ENCODE data around the gene ABCB9.
"Not testable (repeated sequence)": the region's sequence is repeated elsewhere in the genome, so short reads cannot be mapped to it uniquely, and the experiment has no call there.

The ABCB9 gene

DNA sequence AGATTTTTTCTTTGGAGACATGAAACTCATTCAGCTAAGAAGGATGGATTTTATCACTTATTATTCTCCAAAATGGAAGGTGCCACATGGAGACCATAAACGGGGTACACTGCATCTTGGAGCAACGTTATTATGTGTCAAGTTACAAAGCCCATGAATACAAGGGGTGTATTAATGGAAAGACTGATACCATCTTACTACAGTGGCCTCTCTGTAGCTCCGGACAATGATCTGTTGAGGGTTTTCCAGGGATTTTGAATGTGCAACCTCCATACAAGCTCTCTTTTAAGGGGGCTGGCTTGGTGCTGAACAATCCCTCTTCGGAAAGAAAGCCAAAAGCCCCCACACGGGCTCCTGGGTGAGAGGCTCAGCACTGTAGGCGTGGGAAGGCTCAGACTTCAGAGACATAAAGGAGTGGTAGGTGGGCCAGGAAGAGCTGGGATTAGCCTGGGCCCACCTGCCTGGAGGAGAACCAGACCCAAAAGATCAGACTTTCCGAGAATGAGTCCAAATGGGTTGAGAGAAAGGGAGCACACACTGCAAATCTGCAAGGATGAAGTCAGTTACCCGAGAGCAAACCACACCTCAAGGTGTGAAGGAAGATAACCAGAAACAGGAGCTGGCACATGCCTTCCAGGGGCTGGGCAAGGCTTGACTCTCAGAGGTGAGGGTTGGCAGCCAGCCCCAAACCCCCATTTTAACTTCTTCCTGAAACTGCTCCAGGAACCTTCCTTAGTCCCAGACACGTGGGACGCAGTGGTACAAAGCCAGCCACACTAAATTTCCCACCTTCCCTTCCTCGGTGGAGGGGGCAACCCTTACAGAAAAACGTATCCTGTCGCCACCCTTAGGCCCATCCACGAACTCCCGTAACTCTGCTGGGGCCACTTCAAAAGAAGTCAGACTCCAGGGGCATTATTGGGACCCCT is 71.8 kb downstream of the ABCB9 start:
- DNase-seq (ENCODE audit: low spot score), result peak; percentile 21

DNA sequence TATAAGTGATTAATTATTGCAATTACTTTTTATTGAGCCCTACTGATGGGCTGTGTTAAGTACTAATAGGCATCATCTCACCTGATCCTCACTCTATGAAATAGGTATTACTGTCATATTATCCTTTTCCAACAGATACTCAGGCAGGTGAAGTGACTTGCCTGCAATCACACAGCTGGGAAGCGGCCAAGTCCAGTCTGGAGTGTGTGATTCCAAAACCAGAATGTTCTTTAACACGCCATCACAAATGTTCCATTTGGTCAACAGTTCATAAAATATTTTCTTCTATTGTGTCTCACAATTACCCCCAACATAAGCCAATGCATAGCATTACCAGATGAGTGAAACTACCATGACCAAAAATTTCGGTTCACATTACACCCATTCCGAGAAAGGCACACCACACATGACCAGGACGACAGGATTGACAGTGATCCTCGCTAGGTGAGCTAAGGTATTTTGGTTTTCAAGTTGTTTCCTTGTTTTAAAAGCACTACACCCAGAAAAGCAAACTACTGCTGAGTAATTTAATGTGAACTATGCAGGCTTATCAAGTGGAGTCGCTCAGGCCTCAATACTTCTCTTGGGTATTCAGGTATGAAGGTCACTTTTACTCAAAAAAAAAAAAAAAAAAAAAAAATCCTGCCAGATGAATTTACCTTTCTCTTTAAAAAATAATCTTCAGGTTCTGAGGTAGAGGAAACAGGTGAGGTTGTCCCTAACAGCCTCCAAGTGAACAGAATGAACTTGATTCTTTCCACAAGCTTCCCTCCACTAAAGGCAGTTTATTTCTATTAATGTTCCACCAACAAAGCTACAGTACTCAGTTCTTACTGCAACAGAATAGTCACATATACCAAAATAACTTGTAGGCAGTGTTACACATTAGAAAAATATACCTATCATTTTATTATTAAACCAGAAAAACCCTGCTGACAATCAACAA is 72.8 kb downstream of the ABCB9 start:
- peak; percentile 32 for DNase-seq (ENCODE audit: low spot score)

GRCh38 chr12:122892724-122893123 is 73.5 kb downstream of the ABCB9 start:
- DNase-seq (ENCODE audit: low spot score), result not testable (repeated sequence)

DNA sequence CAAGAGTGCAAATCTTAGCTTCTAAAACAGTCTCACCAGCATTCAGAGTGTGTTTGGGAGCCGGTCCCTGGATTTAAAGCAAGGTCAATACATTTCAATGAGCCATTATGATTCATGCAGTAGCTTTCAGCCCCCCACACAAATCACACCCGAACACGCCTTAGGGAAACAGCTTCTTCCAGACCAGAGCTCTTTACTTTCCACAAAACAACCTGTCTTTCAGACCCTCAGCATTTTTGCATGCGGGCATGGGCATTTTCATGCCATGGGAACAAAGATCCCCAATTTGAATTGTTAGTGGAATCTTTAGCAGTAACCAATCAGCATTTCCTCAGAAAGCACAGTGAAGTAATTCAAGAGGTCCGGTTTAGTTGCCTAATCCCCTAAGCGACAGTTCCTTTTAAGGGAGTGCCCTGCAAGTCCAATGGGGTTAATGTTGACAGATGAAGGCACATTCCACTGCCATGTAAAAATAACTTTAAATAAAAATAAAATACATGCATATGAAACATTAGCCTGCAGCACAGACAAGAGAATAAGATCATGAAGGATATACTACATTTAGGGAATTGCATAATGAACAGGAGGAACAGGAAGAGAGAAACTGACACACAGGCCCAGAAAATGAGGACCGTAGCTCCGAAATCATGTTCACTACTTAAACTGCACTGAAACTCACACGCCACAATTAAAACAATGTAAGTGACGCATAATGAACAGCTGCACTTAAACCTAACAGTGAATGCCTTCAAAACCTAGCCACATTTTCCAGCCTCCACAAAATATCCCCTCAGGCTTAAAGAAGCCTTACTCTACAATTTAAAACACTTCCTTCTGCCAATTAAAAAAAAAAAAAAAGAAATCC is 74.4 kb downstream of the ABCB9 start:
- DNase-seq (ENCODE audit: low spot score), result peak; percentile 80

DNA sequence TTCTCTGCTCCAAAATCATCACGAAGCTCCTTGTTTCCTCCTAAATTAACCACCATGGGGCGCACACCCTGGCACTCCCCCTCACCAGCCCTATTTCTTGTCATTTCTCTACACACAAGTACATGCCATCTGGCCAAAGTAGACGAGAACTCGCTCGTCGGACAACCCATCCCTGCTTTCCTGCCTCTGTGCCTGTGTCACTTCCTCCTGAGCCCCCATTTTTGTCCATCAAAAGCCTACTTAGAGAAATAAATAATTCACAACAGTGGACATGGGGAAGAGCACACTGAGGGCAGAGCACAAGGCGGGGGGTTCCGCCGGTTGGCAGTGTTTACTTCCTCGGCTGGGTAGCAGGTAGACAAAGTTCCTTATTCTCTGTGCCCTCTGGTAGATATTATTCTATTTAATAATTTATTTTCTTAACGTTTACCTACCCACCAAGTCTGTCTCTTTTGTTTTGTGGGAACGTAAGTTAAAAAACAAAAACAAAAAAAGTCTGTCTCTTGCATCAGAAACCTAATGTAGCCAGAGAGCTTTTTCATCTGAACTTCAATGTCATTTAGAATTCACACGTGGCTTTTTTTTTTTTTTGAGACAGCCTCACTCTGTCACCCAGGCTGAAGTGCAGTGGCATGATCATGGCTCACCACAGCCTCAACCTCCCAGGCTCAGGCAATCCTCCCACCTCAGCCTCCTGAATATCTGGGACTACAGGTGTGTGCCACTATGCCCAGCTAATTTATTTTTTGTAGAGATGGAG is 76.3 kb downstream of the ABCB9 start:
- DNase-seq (ENCODE audit: low spot score), result no peak

DNA sequence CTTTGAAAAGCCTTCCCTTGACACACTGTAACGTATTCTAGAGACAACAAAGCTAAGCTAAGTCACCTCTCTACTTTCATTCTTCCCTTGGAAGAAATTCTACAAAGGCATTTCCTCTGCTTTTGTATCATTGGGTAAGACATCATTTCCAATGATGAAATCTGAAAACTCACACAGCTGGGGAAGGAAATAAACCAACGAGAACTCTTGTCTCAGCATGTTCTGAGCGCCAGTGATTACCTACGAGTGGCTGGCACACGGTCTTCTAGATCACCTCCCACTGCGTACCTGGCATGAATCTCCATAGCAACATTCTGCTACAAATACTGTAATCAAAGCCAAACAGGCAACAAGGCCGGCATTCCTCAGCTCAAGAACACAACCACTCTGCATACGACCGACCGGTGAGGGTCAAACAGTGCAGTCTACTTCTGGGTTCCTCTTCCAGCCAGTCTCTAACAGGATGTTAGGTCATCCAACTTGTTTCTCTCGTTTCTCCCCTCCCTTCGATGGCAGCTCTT is 78.0 kb downstream of the ABCB9 start:
- DNase-seq (ENCODE audit: low spot score), result no peak

DNA sequence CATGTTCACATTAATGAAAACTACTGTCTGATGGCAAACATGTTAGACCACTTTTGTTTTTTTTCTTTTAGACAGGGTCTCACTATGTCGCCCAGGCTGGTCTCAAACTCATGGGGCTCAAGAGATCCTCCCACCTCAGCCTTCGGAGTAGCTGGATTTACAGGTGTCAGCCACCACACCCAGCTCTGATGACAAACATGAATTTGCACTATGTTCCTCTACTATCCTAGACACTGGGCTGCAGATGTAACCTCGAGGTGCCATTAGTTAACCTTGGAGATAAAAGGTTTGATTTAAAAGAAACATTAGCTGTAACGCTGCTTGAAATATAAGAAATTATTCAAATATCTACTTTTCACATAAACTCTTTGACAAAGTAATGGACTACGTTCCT is 78.4 kb downstream of the ABCB9 start:
- no peak for DNase-seq (ENCODE audit: low spot score)

DNA sequence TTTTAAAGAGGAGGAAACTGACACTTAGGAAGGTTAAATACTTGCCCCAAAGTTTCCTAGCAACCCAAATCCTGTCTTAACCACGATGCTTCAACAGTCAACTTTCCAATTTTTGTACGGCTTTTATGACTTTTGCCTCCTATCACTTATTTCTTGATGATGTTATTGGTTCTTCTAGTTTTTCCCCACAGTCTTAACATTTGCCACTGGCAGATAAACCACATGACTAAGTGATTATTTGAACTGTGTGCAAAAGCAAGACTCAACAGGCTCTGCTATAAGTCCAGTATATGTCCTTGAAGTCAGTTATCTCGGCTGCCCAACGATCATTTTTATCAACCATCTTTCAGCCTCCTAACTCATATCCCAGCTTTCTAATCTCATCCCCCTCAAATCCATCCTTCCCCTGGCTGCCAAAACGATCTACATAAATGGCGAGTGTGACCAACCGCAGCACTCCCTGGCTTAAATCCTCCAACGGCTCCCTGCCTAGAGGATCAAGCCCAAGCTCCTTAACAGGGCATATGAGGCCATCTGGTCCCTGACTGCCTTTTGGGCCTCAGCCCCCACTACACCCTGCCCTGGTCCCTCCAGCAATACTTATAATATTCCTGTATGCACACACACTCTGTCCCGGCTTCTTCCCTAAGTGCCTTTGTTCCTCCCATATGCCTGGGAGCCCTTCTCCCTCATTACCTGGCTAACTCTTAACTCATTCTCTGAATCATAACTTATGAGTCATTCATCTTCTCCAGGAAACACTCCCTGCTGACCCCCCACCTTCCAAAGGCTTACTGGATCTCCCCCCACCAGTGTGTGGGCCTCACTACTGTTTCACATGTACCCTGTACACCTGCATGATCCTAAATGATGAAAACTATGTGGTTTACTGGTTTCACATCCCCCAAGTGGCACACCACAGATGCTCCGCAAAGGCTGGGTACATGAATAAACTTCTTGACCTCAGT is 79.1 kb downstream of the ABCB9 start:
- no peak for DNase-seq (ENCODE audit: low spot score)

DNA sequence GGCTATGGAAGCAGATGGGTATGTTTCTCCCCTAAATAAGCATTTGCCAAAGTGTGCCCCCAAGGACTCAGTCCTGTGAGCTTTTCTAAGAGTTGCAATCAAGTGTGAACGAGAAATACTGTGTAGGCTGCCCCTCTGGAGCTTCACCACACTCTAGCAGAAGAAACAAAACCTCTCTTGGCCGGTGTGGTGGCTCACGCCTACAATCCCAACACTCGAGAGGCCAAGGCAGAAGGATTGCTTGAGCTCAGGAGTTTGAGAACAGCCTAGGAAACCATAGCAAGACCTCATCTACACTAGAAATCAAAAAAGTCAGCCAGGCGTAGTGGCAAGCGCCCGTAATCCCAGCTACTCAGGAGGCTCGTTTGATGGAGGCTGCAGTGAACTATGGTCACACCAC is 80.1 kb downstream of the ABCB9 start:
- no peak for DNase-seq (ENCODE audit: low spot score)

DNA sequence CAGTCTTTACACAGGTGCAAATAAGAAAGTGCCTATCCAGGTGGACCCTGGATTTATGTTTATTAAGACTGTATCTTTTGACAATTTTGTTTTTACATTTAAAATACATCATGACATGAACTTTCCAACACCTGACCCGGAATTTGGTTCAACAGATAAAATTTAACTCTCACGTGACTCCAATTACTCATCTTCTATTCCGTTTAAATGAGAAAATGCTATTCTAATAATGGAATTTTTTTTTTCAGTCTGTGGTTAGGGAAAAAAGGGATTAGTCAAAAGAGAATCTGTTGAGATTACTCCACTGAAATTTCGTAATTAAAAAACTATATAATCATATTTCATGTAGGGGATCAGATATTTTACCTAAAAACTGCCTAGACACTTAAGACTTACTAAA is 81.4 kb downstream of the ABCB9 start:
- no peak for DNase-seq (ENCODE audit: low spot score)

- DNase-seq (ENCODE audit: low spot score), result no peak
These were observed 82.0 kb downstream of the ABCB9 start for GRCh38 chr12:122884091-122884826.

GRCh38 chr12:122882908-122883558 is 83.2 kb downstream of the ABCB9 start:
- DNase-seq (ENCODE audit: low spot score), result no peak

DNA sequence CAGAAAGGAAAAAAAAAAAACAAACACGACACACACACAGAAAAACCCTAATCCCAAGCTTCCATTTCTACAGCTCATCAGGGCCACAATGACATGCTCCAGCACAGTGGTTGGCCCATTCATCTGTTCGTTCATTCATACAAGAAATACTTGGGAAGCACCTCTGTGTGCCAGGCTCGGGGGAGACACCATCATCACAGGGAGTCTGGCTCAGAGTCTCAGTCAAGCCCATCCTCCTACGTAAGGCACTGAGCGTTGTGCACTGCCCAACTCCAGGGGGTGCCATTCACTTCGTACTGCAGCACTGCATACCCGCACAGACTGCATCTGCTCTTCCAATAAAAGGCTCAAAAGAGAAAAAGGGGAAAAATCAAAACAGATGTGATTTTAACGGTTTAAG is 85.6 kb downstream of the ABCB9 start:
- DNase-seq (ENCODE audit: low spot score), result no peak

DNA sequence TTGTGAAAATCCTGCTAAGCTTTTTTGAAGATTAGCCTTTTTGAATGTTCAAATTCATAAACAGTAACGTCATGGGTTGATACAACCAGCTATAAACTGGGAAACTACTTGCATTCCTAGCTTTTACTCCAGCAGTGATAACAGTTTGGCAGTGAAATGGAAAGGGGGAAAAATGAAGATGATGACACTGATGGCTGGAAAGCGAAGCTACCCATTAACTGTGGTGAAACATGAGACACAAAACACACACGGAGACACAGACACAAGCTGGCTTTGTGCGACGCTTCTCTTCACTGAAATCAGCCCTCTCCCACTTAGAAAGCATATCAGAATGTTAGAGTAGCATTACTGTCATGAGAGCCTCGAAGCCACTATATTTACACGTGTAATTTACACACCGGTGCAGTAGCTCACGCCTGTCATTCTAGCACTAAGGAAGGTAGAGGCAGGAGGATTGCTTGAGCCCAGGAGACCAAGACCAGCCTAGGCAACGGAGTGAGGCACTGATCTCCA is 86.1 kb downstream of the ABCB9 start:
- DNase-seq (ENCODE audit: low spot score), result no peak

Measured in hepatic stellate cell (primary cell).